D721Med (cell line): ENCODE results near the gene ZFP62.
"Not testable (repeated sequence)": the region's sequence is repeated elsewhere in the genome, so short reads cannot be mapped to it uniquely, and the experiment has no call there.

Source experiments
- DNase-seq: peaks from one replicate; pipeline ENCODE4 v3.0.0; 2011; ENCODE audit warnings: low spot score; ENCODE audit not compliant: insufficient read length
- FAIRE-seq: peaks from 2 replicates; lab custom pipeline; 2011; peaks lifted over from hg19 to GRCh38; lab: Jason Lieb, UNC
- TF ChIP-seq, protein P1 (sequence below): IDR thresholded peaks from 2 replicates; pipeline ENCODE4 v1.5.1; 2012; ENCODE audit warnings: mild to moderate bottlenecking, control low read depth; ENCODE audit not compliant: insufficient read depth; ENCODE audit errors: missing control alignments

The ZFP62 gene

GRCh38 chr5:180830253-180831138 lies 30.6 kb downstream of the ZFP62 start:
- no peak for DNase-seq
- FAIRE-seq = no peak
- TF ChIP-seq, protein P1, sequence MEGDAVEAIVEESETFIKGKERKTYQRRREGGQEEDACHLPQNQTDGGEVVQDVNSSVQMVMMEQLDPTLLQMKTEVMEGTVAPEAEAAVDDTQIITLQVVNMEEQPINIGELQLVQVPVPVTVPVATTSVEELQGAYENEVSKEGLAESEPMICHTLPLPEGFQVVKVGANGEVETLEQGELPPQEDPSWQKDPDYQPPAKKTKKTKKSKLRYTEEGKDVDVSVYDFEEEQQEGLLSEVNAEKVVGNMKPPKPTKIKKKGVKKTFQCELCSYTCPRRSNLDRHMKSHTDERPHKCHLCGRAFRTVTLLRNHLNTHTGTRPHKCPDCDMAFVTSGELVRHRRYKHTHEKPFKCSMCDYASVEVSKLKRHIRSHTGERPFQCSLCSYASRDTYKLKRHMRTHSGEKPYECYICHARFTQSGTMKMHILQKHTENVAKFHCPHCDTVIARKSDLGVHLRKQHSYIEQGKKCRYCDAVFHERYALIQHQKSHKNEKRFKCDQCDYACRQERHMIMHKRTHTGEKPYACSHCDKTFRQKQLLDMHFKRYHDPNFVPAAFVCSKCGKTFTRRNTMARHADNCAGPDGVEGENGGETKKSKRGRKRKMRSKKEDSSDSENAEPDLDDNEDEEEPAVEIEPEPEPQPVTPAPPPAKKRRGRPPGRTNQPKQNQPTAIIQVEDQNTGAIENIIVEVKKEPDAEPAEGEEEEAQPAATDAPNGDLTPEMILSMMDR = no peak

DNA sequence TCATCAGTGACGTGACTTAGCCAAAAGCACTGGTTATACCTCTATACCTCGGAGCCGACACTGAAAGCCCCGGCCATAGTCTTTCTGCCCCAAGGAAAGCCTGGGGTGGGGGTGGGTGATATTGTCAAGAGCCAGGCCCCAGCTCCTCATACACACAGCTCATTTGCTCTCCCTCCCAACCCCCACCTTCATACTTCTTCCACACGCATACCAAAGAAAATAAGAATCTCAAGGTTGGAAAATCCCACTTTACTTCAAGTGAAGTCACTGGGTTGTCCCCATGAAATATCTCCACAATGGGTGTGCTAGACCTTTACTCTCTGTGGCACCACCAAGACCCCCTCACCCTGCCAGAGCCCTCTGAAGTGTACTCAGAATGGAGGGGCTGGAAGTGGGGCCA lies 31.4 kb downstream of the ZFP62 start:
- FAIRE-seq = no peak
- TF ChIP-seq, protein P1 = no peak
- DNase-seq = no peak

GRCh38 chr5:180828756-180829531 lies 32.1 kb downstream of the ZFP62 start:
- FAIRE-seq, DNase-seq: not testable (repeated sequence)

GRCh38 chr5:180827374-180827773 lies 33.7 kb downstream of the ZFP62 start:
- DNase-seq, FAIRE-seq: not testable (repeated sequence)

DNA sequence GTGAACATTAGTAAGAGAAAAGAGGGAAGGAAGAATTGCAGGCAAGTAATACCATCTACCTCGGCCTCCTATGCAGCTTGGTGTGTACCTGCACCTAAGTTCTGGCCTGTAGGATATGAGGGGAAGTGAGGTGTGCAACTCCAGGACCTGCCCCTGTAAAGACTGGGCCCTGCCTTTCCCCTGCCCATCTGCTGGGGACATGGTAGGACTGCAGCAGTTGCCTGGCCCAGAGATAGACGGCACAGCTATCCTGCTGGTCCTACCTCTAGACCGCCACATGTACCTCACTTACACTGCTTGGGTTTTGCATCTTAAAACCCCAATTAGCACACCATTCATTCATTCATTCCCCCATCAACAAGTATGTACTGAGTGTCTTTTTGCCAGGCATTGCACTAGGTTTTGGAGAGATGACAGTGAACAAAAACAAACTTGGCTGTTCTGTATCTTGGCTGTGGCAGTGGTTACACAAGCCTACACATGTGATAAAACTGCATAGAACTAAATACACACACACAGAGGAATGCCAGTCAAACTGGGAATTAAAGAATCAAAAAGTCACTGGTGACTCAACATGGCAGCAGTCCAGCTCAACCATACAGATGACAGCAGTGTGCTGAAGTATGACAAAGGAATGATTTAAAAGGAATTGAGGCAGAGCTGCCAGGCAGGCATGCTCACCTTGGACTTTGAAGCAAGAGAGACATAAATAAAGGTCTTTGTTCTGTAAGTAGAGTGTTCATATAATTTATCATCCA lies 35.1 kb downstream of the ZFP62 start:
- FAIRE-seq = no peak
- no peak for DNase-seq
- TF ChIP-seq, protein P1 = no peak

DNA sequence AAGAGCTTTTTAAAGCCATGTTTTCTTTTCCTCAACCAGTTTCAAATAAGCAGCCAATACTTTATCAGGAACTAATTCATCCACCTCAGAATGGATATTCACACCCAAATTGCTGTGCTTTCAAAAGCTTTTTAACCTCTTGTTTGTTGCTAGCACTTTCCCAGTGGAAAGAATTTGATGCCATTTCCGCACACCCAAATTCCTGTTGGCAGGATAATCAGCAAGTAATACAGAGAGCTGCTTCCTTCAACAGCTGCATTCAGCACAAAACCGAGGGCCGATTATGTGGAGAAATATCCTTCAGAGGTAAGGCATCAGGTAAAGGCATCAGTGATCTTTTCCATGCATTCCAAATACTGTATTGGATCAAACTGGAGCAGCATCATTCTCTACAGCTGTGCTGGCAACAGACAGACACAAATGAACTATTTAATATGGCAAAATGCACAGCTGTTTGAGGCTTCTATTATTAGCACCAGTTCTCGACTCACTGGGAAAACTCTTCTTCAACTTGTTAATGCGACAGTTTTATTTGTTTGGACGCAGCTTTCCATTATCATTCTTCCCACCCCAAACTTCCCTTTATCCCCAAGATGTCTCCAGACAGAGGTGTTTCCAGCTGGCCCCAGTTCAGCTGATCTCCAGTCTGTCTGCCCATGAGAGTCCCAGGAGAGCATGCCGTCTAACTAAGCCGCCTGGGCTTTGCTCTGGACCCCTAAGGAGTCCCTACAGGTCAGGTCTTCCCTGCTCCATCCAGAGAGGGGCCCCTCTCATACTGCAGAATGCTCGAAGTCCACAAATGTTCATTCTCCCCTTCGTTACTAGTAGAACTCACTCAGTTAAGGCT lies 36.2 kb downstream of the ZFP62 start:
- TF ChIP-seq, protein P1 = no peak
- no peak for DNase-seq
- no peak for FAIRE-seq

DNA sequence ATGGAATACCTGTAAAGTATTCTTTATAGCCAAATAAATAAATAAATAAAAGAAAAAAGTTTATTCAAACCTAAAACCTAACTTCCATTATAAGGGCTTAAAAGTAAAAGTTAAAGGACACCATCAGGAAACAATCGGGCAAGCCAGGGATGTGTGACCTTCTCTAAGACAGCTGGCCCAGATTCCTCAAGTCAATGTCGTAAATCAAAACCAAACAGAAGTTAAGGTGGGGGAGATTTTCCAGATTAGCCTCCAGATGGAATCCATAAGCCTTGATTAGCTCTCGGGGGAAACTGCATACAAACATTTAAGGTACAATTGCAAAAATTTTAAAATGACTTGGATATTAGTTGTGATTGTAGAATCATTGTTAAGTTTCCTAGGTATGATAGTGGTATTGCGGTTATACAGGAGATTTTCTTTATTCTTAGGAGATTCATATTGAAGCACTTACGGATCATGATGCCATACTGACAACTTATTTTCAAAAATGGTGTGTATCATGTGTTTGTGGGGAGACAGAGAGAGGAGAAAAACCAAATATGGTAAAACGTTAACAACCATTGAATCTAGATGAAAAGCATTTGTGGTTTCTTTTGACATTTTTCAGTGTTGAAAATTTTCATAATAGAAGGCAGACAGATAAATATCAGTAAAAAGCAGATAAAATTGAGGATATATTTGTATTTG lies 37.0 kb downstream of the ZFP62 start:
- TF ChIP-seq, protein P1 = no peak
- DNase-seq (no peak), FAIRE-seq (no peak)
